ENCODE measurements around the gene TCP10L.

GRCh38 chr21:32562915-32563314 is 22.4 kb downstream of the TCP10L start:
- no peak for TF ChIP-seq CTCF (IDR thresholded peaks at IDR 0.05)
- no peak for TF ChIP-seq POLR2A (IDR thresholded peaks at IDR 0.05)
- no peak for TF ChIP-seq EP300 (IDR thresholded peaks at IDR 0.05)
